Karpas-422 (cell line): ENCODE results near the gene BTF3. TPM values are rescaled to one million over a fixed set of nuclear protein-coding genes. Genes with fewer than 3 reads are reported as not detected.
"Not testable (repeated sequence)": the region's sequence is repeated elsewhere in the genome, so short reads cannot be mapped to it uniquely, and the experiment has no call there.

ENCODE experiments used
- DNase-seq: peaks from one replicate; pipeline ENCODE4 v3.0.0-alpha.2; 2015
- H2AFZ ChIP-seq: fragments of 200-600 bp; sonication (generic); 2 replicates; pipeline ENCODE4 v1.6.1; 2014; ENCODE audit warnings: antibody characterized with exemption, low read length, mixed read lengths
- H3K27ac ChIP-seq: fragments of 200-600 bp; sonication (generic); 2 replicates; pipeline ENCODE4 v1.5.1; 2014; ENCODE audit warnings: mild to moderate bottlenecking, low read length, moderate library complexity
- H3K27me3 ChIP-seq: fragments of 200-600 bp; sonication (generic); 2 replicates; pipeline ENCODE4 v1.6.1; 2014; ENCODE audit warnings: low read length, mixed read lengths
- H3K36me3 ChIP-seq: fragments of 200-600 bp; sonication (generic); 2 replicates; pipeline ENCODE4 v1.6.1; 2014; ENCODE audit warnings: low read length, mixed read lengths; ENCODE audit not compliant: insufficient read depth
- H3K4me1 ChIP-seq: fragments of 200-600 bp; sonication (generic); 2 replicates; pipeline ENCODE4 v1.6.1; 2014; ENCODE audit warnings: mild to moderate bottlenecking, low read length, mixed read lengths
- H3K4me2 ChIP-seq: fragments of 200-600 bp; sonication (generic); 2 replicates; pipeline ENCODE4 v1.6.1; 2014; ENCODE audit warnings: low read length, low read depth, mild to moderate bottlenecking; ENCODE audit not compliant: poor library complexity, severe bottlenecking
- H3K4me3 ChIP-seq: fragments of 200-600 bp; sonication (generic); 2 replicates; pipeline ENCODE4 v1.5.1; 2014; ENCODE audit warnings: mild to moderate bottlenecking, antibody characterized with exemption, low read length, mixed read lengths
- H3K79me2 ChIP-seq: fragments of 200-600 bp; sonication (generic); 2 replicates; pipeline ENCODE4 v1.6.1; 2014; ENCODE audit warnings: mild to moderate bottlenecking, low read length, mixed read lengths
- H3K9ac ChIP-seq: fragments of 200-600 bp; sonication (generic); 2 replicates; pipeline ENCODE4 v1.6.0; 2014; ENCODE audit warnings: low read length
- H3K9me2 ChIP-seq: fragments of 200-600 bp; sonication (generic), shearing (Covaris generic); replicated peaks from 2 replicates; pipeline ENCODE4 v1.6.0; 2014; ENCODE audit warnings: mild to moderate bottlenecking, low read length, moderate library complexity; ENCODE audit not compliant: insufficient read depth
- H3K9me3 ChIP-seq: fragments of 300-700, 200-600 bp; sonication (generic); 2 replicates; pipeline ENCODE4 v1.6.1; 2014; ENCODE audit warnings: low read length, mixed read lengths
- H4K20me1 ChIP-seq: fragments of 200-600 bp; sonication (generic); 2 replicates; pipeline ENCODE4 v1.6.1; 2014; ENCODE audit warnings: mild to moderate bottlenecking, antibody characterized with exemption, low read length, low read depth; ENCODE audit not compliant: insufficient read depth
- total RNA-seq: library from RNA; depleted of rRNA; stranded (reverse); fragments of >200 nt; shearing (Covaris generic); gene quantifications from 2 replicates; pipeline ENCODE4 v1.2.3, GENCODE V29; 2014; ENCODE audit warnings: low replicate concordance

Gene BTF3
- total RNA-seq, 1 experiment from 2014 or later, result 600 TPM

DNA sequence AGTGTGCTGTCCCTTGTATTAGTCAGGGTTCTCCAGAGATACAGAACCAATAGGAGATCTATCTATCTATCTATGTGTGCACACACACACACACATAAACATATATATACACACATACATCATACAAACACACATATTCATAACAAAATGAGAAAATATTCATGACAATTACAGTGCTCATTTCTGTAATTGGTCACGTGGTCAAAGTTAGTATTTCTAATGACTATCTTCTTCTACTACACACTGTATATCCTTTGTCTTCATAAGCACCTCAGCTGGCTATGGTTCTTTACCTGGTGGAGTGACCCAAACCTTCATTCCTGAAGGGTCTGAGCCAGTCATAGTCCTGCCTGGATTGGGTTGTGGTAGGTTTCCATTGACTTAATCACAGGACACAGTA is 17.7 kb upstream of the BTF3 start:
- no peak for DNase-seq
- Histone ChIP-seq H3K4me1 (no peaks in the 10 kb centered on the region), H3K4me3 (no peak overlapping the region), H3K27ac (no peak overlapping the region), H3K27me3 (no peaks in the 10 kb centered on the region), H3K36me3 (no peaks in the 10 kb centered on the region), H4K20me1 (no peaks in the 10 kb centered on the region), H3K4me2 (no peak overlapping the region), H3K9ac (no peak overlapping the region), H3K9me3 (no peaks in the 10 kb centered on the region), H3K79me2 (no peaks in the 10 kb centered on the region), H2AFZ (no peak overlapping the region), H3K9me2 (no peaks in the 10 kb centered on the region)

DNA sequence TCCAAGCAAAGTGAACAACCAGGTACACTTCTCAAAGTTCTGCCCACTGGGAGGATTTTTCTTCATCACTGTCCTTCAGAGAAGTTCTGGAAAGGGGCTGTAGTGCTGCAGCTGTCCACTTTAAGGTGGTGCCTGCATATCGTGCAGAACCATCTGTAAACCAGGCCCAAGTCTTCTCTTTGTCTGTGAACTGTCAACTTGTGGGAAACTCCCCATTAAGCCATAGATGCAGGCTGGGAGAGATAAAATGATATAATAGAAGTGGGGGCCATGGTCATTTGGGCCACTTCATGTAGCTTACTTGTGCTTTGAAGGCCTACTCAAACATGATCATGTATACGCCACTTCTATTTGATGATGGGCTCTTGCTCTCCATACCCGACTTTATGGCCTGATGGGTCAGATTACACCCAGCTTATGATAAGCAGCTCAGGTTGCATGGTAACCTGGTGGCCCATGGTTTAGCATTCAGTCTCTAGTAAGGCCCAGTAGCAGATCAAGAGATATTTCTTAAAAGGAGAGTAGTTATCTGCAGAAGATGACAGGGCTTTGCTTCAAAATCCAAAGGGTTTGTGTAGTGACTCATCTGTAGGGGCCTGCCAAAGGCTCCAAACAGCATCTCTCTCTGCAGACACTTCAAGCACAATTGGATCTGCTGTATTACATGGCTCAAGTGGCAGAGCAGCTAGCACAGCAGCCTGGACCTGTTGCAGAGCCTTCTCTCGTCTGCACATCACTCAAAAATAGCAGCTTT is 15.7 kb upstream of the BTF3 start:
- Histone ChIP-seq H3K4me2 (no peak overlapping the region), H2AFZ (no peak overlapping the region)
- DNase-seq, result no peak

DNA sequence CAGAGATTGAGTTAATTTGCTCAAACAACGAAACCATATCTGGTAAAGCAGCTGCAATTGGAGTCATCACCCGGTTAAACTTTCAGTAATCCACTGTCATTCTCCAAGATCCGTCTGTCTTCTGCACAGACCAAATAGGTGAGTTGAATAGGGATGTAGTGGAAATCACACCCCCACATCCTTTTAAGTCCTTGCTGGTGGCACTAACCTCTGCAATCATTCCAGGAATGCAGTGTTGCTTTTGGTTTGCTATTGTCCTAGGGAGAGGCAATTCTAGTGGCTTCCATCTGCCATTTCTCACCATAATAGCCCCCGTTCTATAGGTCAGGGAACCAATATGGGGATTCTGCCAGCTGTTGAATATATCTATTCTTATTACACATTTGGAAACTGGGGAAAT is 14.6 kb upstream of the BTF3 start:
- H3K9ac ChIP-seq, result no peak overlapping the region
- DNase-seq, result no peak
- no peaks in the 10 kb centered on the region for H4K20me1 ChIP-seq
- H3K27ac ChIP-seq, result no peak overlapping the region
- H3K4me3 ChIP-seq, result no peak overlapping the region
- no peaks in the 10 kb centered on the region for H3K9me2 ChIP-seq
- no peaks in the 10 kb centered on the region for H3K79me2 ChIP-seq
- no peak overlapping the region for H2AFZ ChIP-seq
- no peaks in the 10 kb centered on the region for H3K9me3 ChIP-seq
- no peaks in the 10 kb centered on the region for H3K36me3 ChIP-seq
- H3K27me3 ChIP-seq, result no peaks in the 10 kb centered on the region
- H3K4me2 ChIP-seq, result no peak overlapping the region
- no peaks in the 10 kb centered on the region for H3K4me1 ChIP-seq

More for the DNA sequence above, 15.7 kb upstream of the BTF3 start:
- Histone ChIP-seq H3K4me1 (no peaks in the 10 kb centered on the region), H4K20me1 (no peaks in the 10 kb centered on the region), H3K9me3 (no peaks in the 10 kb centered on the region), H3K4me3 (no peak overlapping the region), H3K27ac (no peak overlapping the region), H3K79me2 (no peaks in the 10 kb centered on the region), H3K9me2 (no peaks in the 10 kb centered on the region), H3K36me3 (no peaks in the 10 kb centered on the region), H3K9ac (no peak overlapping the region), H3K27me3 (no peaks in the 10 kb centered on the region)

DNA sequence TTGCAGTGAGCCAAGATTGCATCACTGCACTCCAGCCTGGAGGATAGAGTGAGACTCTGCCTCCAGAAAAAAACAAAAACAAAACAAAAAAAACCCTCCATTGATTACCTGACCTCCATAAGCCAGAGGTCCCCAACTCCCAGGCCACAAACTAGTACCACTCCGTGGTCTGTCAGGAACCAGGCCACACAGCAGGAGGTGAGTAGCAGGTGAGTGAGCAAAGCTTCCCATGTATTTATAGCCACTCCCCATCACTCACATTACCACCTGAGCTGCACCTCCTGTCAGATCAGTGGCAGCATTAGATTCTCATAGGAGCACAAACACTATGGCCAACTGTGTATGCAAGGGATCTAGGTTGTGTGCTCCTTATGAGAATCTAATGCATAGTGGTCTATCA is 13.7 kb upstream of the BTF3 start:
- no peak overlapping the region for H3K4me3 ChIP-seq

DNA sequence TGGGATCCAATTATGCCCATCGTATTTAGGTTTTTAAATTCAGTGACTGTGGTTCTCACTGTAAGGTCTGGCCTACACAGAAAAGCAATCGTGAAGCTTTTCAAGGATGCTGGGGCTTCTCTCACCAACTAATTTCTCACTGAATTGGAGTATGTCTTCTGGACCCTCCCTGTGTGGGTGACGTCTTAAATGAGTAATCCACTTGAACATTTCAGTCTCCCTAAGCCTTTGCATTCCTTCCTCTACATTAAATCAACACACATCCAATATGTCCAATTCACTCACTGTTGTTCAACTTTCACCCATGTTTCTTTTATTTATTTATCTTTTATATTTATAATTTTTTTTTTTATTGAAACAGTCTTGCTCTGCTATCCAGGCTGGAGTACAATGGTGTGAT is 12.5 kb upstream of the BTF3 start:
- H3K9me2 ChIP-seq, result no peaks in the 10 kb centered on the region
- no peaks in the 10 kb centered on the region for H3K36me3 ChIP-seq
- no peak overlapping the region for H2AFZ ChIP-seq
- H3K4me3 ChIP-seq, result no peak overlapping the region
- no peak overlapping the region for H3K27ac ChIP-seq
- no peaks in the 10 kb centered on the region for H3K27me3 ChIP-seq
- H3K9me3 ChIP-seq, result no peaks in the 10 kb centered on the region
- no peaks in the 10 kb centered on the region for H3K4me1 ChIP-seq
- no peaks in the 10 kb centered on the region for H3K79me2 ChIP-seq
- no peak overlapping the region for H3K9ac ChIP-seq
- DNase-seq, result no peak
- H4K20me1 ChIP-seq, result no peaks in the 10 kb centered on the region
- no peak overlapping the region for H3K4me2 ChIP-seq

More for the DNA sequence above, 13.7 kb upstream of the BTF3 start:
- no peaks in the 10 kb centered on the region for H3K4me1 ChIP-seq
- H3K36me3 ChIP-seq, result no peaks in the 10 kb centered on the region
- no peaks in the 10 kb centered on the region for H4K20me1 ChIP-seq
- no peaks in the 10 kb centered on the region for H3K9me3 ChIP-seq
- H3K4me2 ChIP-seq, result no peak overlapping the region
- no peak overlapping the region for H3K27ac ChIP-seq
- DNase-seq, result no peak
- H3K9me2 ChIP-seq, result no peaks in the 10 kb centered on the region
- H2AFZ ChIP-seq, result no peak overlapping the region
- H3K79me2 ChIP-seq, result no peaks in the 10 kb centered on the region
- no peak overlapping the region for H3K9ac ChIP-seq
- no peaks in the 10 kb centered on the region for H3K27me3 ChIP-seq

DNA sequence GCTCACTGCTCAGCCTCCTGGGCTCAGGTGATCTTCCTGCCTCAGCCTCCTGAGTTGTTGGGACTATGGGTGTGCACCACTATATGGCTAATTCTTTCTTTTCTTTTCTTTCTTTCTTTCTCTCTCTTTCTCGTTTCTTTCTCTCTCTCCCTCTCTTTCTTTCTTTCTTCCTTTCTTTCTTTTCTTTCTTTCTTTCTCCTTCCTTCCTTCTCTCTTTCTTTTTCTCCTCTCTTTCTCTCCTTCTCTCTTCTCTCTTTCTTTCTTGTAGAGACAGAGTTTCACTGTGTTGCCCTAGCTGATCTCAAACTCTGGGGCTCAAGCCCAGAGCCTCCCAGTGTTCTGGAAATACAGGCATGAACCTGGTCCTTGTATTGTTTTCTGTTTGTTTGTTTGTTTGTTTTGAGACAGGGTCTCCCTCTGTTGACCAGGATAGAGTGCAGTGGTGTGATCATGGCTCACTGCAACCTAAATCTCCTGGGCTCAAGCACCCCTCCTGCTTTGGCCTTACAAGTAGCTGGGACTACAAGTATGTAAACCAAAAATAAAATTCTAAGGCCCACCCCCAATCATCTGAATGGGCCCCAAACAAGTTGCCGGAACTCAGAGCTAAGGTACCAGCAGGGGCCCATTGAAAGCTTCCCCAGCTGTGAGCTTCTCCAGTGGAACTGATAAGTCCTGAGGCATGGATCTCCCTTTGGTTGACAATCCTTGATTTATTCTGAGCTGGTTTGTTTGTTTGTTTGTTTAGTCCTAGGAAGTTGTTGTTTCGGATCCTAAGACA is 11.9 kb upstream of the BTF3 start:
- Histone ChIP-seq H3K9ac (no peak overlapping the region), H3K36me3 (no peaks in the 10 kb centered on the region), H3K79me2 (no peaks in the 10 kb centered on the region), H3K4me3 (no peak overlapping the region), H3K27me3 (no peaks in the 10 kb centered on the region), H4K20me1 (no peaks in the 10 kb centered on the region), H3K4me2 (no peak overlapping the region), H3K9me2 (no peaks in the 10 kb centered on the region), H2AFZ (no peak overlapping the region), H3K27ac (no peak overlapping the region), H3K4me1 (no peaks in the 10 kb centered on the region), H3K9me3 (no peaks in the 10 kb centered on the region)
- DNase-seq, result no peak

DNA sequence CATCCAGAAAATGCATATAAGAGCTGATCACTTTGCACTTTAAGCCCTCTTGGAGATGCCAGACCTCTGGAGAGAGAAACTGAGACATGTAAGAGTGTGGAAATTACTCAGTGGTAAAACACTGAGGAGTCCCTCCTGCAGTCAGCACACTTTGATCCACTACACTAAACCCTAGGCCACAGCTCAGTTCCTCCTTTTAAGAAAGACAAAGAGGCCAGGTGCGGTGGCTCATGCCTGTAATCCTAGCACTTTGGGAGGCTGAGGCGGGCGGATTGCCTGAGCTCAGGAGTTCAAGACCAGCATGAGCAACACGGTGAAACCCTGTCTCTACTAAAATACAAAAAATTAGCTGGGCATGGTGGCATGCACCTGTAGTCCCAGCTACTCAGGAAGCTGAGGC is 11.0 kb upstream of the BTF3 start:
- H3K4me1 ChIP-seq, H4K20me1 ChIP-seq, H3K9me3 ChIP-seq, H3K4me2 ChIP-seq, H3K79me2 ChIP-seq, H3K9me2 ChIP-seq, H2AFZ ChIP-seq, DNase-seq, H3K4me3 ChIP-seq, H3K27me3 ChIP-seq, H3K36me3 ChIP-seq, H3K27ac ChIP-seq, H3K9ac ChIP-seq: not testable (repeated sequence)

DNA sequence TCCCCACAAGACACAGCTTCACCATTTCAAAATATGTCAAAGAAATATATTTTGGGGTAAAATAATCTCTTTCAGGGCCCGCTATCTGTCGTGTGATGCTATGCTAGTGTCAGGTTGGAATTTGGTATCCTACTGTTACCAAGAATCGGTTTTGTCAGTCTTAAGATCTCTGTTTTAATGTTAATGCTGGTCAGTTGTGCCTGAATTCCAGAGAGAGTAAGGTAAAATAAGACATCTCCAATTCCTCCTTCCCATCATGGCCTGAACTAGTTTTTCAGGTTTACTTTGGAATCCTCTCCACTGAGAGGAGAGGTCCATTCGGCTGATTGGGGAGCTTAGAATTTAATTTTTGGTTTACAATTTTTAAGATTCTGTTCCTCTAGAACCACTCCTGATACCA is 10.4 kb upstream of the BTF3 start:
- no peak overlapping the region for H3K9ac ChIP-seq
- H2AFZ ChIP-seq, result no peak overlapping the region
- H3K4me2 ChIP-seq, result no peak overlapping the region
- no peaks in the 10 kb centered on the region for H3K4me1 ChIP-seq
- no peaks in the 10 kb centered on the region for H4K20me1 ChIP-seq
- no peaks in the 10 kb centered on the region for H3K79me2 ChIP-seq
- H3K9me3 ChIP-seq, result no peaks in the 10 kb centered on the region
- H3K27me3 ChIP-seq, result no peaks in the 10 kb centered on the region
- H3K9me2 ChIP-seq, result no peaks in the 10 kb centered on the region
- no peak overlapping the region for H3K27ac ChIP-seq
- no peak overlapping the region for H3K4me3 ChIP-seq
- DNase-seq, result no peak
- no peaks in the 10 kb centered on the region for H3K36me3 ChIP-seq
